HG03139 (cell line): ENCODE results near the gene ABCC1.

Experiments used
- ATAC-seq: cut with Tn5 transposase; IDR thresholded peaks from one replicate; pipeline ENCODE4 v1.9.1; 2021; ENCODE audit not compliant: unreplicated experiment

Gene ABCC1

DNA sequence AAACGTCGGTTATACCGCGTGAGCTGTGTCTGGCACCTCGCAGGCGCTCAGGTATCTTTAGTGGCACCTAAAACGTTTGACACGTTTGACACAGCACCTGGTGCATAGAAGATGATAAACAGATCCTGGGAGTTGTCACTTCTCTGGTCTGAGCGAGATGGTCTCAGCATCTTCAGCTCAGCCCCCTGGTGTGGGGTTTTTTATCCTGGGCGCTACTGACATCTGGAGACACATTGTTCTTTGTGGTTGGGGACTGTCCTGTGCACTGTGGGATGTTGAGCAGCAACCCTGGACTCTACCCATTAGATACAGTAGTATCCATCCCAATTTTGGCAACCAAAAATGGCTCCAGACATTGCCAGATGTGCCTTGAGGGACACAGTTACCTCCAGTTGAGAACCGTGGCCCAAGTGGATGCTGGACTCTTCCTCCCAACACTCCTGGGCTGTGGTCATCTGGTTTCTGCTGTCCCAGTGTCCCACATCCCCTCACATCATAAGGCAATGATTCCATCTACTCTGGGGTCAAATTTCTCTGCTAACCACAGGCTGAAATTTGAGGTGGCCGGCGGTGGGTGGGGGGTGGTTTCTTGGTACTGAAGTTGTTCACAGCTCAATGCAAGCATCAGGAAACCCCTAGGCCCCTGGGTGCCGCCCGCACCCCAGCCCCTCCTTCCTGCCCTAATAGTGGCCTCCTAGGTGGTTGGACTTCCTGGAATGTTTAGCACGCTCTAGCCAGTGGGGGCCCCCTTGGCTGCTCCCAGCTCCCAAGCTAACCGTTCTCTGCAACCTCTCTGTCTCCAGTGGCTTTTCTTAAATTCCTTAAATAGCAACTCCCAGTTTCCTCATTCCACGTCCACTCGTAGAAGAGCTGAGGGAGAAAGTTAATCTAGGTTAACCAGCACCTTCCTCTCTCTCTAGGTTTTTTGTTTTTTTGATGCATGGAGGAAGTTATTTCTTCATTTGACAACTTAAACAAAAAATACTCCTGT is 124.8 kb downstream of the ABCC1 start:
- ATAC-seq: no peak

DNA sequence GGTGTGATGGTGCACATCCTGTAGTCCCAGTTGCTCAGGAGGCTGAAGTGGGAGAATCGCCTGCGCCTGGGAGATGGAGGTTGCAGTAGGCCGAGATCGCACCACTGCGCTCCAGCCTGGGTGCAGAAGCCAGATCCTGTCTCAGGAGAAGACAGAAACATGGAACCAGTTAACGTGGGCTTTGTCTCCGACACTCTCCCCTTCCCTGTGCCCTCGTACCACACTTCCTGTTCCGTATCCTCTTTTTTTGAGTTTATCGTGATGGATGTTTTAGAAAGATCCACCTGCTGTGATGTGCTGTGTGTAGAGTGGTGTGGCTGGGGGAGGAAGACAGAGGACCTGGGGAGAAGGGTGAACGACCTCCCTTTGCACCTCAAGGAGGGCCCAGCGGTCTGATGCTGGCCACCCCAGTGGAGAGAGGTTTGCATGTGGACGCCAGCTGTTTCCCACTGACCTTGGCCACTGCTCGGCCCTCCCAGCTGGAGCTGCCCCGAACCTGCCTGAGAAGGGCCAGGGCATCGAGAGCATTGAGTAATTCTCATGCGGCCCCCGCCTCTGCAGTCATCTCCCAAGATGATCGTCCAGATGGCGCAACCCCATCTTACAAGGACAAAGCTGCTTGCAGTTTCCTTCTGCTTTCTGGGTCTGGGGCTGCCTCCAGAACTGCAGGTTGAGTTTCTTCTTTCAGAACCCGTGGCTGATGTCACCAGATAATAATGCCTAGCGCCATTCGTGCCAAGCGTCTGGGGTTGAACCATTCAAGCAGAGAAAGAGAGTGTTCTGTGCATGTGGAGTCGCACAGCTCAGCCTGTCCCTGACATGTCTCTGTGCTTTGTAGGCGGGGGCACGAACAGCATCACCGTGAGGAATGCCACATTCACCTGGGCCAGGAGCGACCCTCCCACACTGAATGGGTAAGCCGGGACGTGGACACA is 126.3 kb downstream of the ABCC1 start:
- ATAC-seq: no peak

GRCh38 chr16:16076423-16076813 is 127.0 kb downstream of the ABCC1 start:
- no peak for ATAC-seq

GRCh38 chr16:16080465-16081065 is 131.1 kb downstream of the ABCC1 start:
- no peak for ATAC-seq

DNA sequence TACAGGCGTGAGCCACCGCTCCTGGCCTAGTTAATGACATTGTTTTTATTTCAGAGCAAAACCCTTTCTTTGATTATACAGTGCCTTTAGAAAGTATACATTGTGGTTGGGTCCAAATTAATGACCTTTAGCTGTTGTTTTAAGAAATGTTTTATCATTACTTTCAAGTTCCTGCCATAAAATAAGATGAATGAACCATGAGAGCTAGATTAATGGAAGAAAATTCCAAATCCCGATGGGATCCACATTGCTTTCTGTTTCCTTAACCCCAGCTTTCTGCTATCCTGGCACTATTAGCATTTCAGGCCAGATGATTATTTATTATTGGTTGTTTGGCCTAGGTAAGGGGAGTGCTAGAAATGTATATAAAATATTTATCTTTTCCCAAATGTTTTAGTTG is 131.7 kb downstream of the ABCC1 start:
- no peak for ATAC-seq

DNA sequence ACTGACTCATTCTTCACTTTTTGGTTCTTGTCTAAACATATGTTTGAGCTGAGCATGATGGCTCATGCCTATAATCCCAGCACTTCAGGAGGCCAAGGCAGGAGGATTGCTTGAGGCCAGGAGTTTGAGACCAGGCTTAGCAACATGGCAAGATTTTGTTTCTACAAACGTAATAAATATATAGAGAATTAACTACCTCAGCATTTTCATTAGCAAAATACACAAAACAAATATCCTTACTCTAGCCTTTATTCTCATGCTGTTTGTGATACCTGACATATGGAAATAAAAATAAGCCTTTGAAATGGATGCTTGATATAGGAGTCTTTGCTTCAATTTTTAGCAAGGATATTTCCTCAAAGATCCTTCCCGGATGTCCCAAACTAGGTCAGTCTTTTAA is 132.8 kb downstream of the ABCC1 start:
- no peak for ATAC-seq

- ATAC-seq: no peak
Measured at GRCh38 chr16:16083421-16084156, 134.2 kb downstream of the ABCC1 start.

- no peak for ATAC-seq
Measured at GRCh38 chr16:16084874-16085273, 135.5 kb downstream of the ABCC1 start.

DNA sequence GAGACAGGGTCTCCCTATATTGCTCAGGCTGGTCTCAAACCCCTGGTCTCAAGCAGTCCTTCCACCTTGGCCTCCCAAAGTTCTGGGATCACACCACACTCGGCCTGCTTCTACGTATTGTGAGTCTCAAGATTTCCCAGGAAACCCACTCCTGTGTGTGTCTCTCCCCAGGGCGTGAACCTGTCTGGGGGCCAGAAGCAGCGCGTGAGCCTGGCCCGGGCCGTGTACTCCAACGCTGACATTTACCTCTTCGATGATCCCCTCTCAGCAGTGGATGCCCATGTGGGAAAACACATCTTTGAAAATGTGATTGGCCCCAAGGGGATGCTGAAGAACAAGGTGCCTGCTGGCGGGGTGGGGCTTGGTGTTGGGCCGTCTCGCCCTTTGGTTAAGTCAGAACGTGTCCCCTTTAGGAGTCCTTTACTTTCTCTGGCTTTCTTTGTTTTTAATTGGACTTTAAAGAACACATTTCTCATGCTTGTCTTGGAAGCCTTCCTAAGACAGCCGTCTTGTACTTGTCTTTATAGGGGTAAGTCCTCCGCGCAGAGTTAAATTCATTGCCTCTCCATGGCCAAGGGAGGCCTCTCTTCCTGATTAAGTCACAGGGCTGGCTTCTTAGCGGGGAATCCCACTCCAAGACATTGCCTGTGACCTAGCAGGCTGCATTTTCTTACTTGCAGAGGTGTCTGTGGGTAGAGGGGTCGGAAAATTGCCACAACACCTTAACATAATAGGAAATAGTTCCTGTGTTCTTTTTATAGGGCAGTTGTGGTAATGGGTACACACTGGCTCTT is 137.4 kb downstream of the ABCC1 start:
- ATAC-seq: no peak

DNA sequence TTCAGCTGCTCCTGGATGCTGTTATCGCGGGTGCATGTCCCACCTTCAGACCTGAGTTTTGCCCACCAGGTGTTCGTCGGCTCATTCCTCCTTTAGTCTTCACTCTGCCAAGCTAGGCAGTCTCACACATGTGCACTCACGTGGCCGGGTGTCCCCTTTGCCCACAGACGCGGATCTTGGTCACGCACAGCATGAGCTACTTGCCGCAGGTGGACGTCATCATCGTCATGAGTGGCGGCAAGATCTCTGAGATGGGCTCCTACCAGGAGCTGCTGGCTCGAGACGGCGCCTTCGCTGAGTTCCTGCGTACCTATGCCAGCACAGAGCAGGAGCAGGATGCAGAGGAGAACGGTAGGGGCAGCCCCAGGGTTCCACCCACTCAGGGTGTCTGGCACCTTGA is 140.8 kb downstream of the ABCC1 start:
- no peak for ATAC-seq

DNA sequence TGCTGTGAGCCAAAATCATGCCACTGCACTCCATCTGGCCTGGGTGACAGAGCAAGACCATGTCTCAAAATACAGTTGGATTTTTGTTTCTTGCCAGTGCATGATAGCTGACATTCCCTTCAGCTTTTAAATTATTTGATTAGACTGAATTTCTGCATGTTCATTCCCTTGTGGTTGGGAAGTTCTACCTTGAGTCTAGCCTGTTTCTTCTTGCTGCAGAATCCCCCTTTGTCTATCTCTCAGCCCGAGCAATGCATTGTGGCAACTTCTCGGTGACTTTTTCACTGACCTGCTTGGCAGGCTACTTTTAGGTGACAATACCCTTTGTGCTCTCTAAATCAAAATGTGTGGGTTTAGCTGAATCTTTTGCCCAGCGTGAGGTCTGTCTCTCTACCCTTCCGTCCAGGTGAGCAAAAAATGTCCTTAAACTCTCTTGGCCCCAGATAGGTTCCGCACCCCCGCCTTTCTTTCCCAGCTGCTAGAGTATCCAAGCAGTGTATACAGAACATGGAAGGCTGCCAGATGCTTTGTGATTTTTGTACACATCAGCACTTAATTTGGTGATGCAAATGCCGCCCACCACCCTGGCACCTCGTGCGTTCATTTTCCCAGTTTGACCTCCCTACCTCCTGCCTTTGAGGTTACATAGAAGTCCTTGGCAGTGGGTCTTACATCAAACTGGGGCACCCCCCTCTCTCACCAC is 143.7 kb downstream of the ABCC1 start:
- ATAC-seq: no peak

- no peak for ATAC-seq
Measured at GRCh38 chr16:16093628-16094332, 144.4 kb downstream of the ABCC1 start.

GRCh38 chr16:16095646-16096045 is 146.2 kb downstream of the ABCC1 start:
- ATAC-seq: no peak

DNA sequence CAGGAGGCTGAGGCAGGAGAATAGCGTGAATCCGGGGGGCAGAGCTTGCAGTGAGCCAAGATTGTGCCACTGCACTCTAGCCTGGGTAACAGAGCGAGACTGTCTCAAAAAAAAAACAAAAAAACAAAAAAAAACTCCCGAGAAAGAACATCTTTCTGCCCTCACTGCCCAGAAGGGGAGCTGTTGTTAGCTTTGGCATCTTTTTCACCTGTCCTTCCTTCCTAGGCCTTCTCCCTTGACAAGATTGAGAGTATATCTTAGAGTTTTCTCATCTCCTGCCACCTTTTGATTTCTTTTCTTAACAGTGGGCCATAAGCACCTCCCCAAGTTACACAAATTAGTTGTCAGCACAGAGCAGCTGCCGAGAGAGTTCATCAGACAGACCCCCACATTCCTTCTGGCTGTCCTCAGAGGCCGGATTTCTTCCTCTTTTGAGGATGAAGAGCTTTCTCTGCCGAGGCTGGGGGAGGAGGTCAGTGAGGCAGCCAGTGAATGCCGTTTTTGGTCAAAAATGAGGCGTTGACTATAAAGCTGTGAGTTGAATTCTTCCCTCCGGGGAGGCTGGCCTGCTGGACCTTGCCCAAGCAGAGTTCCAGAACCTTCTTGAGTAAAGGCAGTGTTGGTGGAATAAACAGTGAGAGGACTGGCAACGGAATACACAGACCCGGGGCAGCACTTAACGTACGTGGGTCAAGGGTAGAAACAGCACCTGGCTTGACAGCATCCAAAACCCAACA is 146.9 kb downstream of the ABCC1 start:
- no peak for ATAC-seq

GRCh38 chr16:16096858-16097213 is 147.4 kb downstream of the ABCC1 start:
- ATAC-seq: no peak

GRCh38 chr16:16099320-16099719 is 149.9 kb downstream of the ABCC1 start:
- no peak for ATAC-seq

GRCh38 chr16:16100631-16101030 is 151.2 kb downstream of the ABCC1 start:
- no peak for ATAC-seq

GRCh38 chr16:16101585-16101984 is 152.2 kb downstream of the ABCC1 start:
- ATAC-seq: no peak
